Mucosa of descending colon (tissue), 3 donors: Measurements from ENCODE around the gene PROP1. TPM values are rescaled to one million over a fixed set of nuclear protein-coding genes. Genes with fewer than 3 reads are reported as not detected.
"Not testable (repeated sequence)": the region's sequence is repeated elsewhere in the genome, so short reads cannot be mapped to it uniquely, and the experiment has no call there.

Experiments
- ATAC-seq: fragments of 200-7000 bp; cut with Tn5 transposase; one replicate; pipeline ENCODE4 v1.9.1; 2020; ENCODE audit warnings: mild to moderate bottlenecking, moderate library complexity
- DNase-seq, 3 donors: peaks; one replicate each; pipeline ENCODE4 v3.0.0-alpha.2; 2020
- H3K36me3 ChIP-seq: fragments of 200-600 bp; one replicate; pipeline ENCODE4 v1.8.0; 2021; ENCODE audit warnings: low read depth, mild to moderate bottlenecking
- H3K4me1 ChIP-seq: fragments of 200-600 bp; one replicate; pipeline ENCODE4 v1.8.0; 2021; ENCODE audit warnings: low read depth, mild to moderate bottlenecking
- H3K4me3 ChIP-seq: fragments of 200-600 bp; one replicate; pipeline ENCODE4 v1.8.0; 2021; ENCODE audit warnings: mild to moderate bottlenecking
- H3K9me3 ChIP-seq: fragments of 200-600 bp; one replicate; pipeline ENCODE4 v1.8.0; 2021; ENCODE audit warnings: mild to moderate bottlenecking
- CTCF ChIP-seq: fragments of 200-600 bp; IDR thresholded peaks from one replicate; pipeline ENCODE4 v1.8.0; 2022; ENCODE audit warnings: antibody characterized with exemption, mild to moderate bottlenecking
- intact Hi-C, 2 donors: fragments of 100-400 bp; cut with DNase I in 1 of 2; cut with micrococcal nuclease in 1 of 2; formaldehyde crosslinking; loops; one replicate each; pipeline versions ENCODE4 v1.11.0 to v1.11.1; 2022; cut with DNase I, micrococcal nuclease
- total RNA-seq, 3 donors: library from RNA; stranded (reverse); fragmentation: NEBNext Ultra II Directional in 2 of 3; extraction: Animal tissue kit (Norgen Biotek cat#: 25700) in 2 of 3; gene quantifications; one replicate each; pipeline versions ENCODE4 v1.2.1 to v1.2.4, GENCODE V29; 2021 to 2023
- donor health status: DM: no; HTN: no; CAD: no; lungs with moderate emphysema.
- donor health status: DM: no; HTN: no; CAD: no.
- donor health status: DM: no; HTN: yes; CAD: no.

The PROP1 gene
- total RNA-seq, 3 donors from 2014 or later: not detected

GRCh38 chr5:177972613-177973012 lies 23.4 kb downstream of the PROP1 start:
- Histone ChIP-seq H3K4me3 (no peak overlapping the region), H3K4me1 (no peaks in the 10 kb centered on the region), H3K9me3 (no peaks in the 10 kb centered on the region), H3K36me3 (no peaks in the 10 kb centered on the region)
- no peak for TF ChIP-seq CTCF
- DNase-seq (no peak), ATAC-seq (no peak)
- intact Hi-C loops: no loop called here

GRCh38 chr5:177972014-177972413 lies 24.0 kb downstream of the PROP1 start:
- DNase-seq, H3K4me1 ChIP-seq, H3K36me3 ChIP-seq, ATAC-seq, H3K4me3 ChIP-seq, H3K9me3 ChIP-seq, intact Hi-C loops: not testable (repeated sequence)

- intact Hi-C loops: no loop called here
- H3K9me3 ChIP-seq: no peaks in the 10 kb centered on the region
- H3K36me3 ChIP-seq: no peaks in the 10 kb centered on the region
- DNase-seq: no peak
- no peak for ATAC-seq
- no peak for TF ChIP-seq CTCF
- H3K4me3 ChIP-seq: no peak overlapping the region
- no peaks in the 10 kb centered on the region for H3K4me1 ChIP-seq
Measured at GRCh38 chr5:177968661-177969211, 27.3 kb downstream of the PROP1 start.

GRCh38 chr5:177967221-177967887 lies 28.7 kb downstream of the PROP1 start:
- Histone ChIP-seq H3K4me3 (no peak overlapping the region), H3K36me3 (no peaks in the 10 kb centered on the region), H3K4me1 (no peaks in the 10 kb centered on the region), H3K9me3 (no peaks in the 10 kb centered on the region)
- intact Hi-C loops: no loop called here
- no peak for ATAC-seq
- no peak for DNase-seq
- no peak for TF ChIP-seq CTCF

GRCh38 chr5:177966839-177967166 lies 29.2 kb downstream of the PROP1 start:
- intact Hi-C loops: no loop called here
- Histone ChIP-seq H3K36me3 (no peaks in the 10 kb centered on the region), H3K4me3 (no peak overlapping the region), H3K4me1 (no peaks in the 10 kb centered on the region), H3K9me3 (no peaks in the 10 kb centered on the region)
- ATAC-seq (no peak), DNase-seq (no peak)
- no peak for TF ChIP-seq CTCF

- Histone ChIP-seq H3K4me3 (no peak overlapping the region), H3K9me3 (no peaks in the 10 kb centered on the region), H3K36me3 (no peaks in the 10 kb centered on the region), H3K4me1 (no peaks in the 10 kb centered on the region)
- intact Hi-C loops: no loop called here
- DNase-seq (no peak), ATAC-seq (no peak)
- TF ChIP-seq CTCF: no peak
Measured at GRCh38 chr5:177966009-177966838, 29.8 kb downstream of the PROP1 start.
